NCI-H1092 (cell line): ENCODE results near the gene SLC36A1.
A peak's percentile ranks its signal among the peaks of the same experiment; 100 is the strongest.

Source experiments
- DNase-seq: peaks from one replicate; lab custom pipeline; 2025; lab: John Stamatoyannopoulos, UW

SLC36A1 gene

DNA sequence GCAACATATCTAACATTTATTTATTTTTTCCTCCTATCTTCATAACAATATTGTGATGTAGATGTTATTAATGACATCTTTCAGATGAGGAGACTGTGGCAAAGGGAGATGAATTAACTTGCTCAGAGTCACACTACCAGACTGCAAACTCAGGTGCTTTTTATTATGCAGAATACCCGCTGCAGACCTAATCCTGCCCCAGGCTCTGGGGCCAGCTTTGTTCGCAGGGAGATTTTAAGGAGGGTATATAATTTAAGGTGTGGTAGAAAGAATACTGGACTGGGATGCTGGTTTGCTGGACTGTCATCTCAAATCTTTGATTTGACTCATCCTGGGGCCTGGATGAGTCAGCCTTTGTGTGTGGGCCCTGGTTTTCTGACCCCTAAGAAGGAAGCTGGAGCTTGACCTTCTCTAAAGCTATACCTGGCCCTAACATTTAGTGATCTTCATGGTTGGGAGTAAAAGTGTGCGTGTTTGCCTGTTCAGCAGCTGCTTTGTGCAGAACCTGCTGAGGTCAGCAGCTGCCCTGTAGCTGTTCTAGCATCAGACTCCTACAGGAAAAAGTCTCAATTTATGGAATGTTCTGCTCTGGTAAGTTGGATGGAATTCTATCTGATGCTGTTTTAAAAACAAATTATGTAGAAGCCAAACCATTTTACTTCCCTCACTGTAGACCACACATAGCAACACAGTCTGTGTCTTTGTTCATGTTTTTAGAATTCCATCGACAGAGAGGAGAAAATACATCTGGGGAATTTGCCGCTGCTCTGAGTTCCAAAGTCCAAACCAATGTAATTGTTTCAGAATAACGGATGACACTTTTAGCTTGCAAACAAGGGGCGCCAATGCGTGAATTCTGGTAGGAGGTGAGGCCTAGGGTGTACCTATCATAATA is 4.5 kb downstream of the SLC36A1 start:
- no peak for DNase-seq

DNA sequence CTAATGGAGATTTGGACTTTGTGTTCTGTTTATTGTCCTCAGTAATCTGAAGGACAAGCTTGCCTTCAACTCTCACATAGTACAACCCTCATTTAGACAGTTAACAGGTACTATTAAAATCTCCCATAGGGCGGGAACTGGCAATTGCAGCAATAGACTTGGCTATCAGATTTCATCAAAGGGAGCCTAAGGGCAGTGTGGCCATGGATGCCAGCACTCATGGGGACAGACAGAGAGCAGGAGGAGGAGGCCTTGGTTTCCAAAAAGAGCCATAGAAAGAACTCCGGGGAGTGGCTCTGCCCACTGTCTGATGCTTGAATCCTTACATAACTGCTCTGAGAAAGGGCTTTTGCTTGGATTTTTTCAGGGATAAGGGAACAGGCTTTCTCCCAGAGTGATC is 6.8 kb downstream of the SLC36A1 start:
- DNase-seq, result no peak

DNA sequence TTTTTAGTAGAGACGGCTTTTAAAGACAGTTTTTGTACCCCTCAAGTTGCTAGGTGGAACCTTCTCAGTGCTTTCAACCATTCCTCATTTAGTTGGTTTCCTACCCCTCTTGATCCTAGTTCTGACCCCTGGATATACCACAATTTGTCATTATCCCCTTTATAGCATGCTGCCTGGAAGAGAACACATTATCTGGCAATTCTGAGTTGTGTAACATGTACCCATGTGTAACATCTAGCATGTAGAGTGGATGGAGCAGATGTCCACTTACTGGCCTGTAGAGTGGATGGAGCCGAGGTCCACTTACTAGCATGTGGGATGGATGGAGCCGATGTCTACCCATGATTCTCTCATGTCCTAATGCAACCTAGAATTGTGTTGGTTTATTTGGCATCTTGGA is 7.5 kb downstream of the SLC36A1 start:
- DNase-seq, result no peak

DNA sequence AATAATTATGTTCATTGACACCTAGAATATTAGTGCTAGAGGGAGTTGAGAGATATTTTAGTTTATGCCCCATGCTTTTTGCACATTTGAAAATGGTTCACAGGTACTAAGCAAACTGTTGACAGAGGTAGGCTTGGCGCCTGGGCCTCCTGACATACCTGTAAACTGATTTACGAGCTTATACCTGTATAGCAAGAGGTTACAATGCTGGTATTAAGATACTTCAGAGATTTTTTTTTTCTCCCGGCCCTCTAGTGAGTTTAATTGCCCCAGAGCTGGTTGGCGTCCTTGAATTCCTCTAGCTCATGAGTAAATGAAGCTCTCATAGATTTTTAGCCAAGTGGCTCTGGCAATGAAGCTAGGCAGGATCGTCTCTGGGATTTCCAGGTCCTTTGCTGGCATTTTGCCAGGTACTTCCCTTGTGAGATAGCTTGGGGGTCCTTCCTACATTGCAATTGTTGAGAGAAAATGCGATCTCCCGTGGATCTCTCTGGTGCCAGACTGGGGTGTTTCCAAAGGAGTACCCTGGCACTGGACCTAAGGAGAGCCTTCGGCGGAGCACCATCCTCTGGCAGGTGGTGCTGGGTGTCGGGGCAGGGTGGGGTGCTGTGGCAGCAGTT is 9.0 kb downstream of the SLC36A1 start:
- DNase-seq, result no peak

DNA sequence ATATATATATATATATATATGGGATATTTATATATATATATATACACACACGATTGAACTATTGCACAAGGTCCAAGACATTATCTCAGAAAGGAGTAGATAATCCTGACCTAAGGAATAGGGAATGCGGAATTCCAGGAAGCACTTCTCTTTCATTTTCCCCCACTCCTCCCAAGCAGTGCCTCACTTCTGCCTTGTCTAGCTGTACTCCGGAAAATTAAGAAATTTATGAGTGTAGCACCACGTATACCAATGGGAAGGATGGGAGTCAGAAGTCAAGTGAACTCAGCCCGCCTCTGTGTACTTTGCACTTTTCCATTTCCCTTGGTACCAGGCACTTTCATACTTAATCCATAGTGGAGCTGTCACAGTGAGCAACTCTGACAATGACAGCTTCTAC is 10.9 kb downstream of the SLC36A1 start:
- DNase-seq, result no peak

DNA sequence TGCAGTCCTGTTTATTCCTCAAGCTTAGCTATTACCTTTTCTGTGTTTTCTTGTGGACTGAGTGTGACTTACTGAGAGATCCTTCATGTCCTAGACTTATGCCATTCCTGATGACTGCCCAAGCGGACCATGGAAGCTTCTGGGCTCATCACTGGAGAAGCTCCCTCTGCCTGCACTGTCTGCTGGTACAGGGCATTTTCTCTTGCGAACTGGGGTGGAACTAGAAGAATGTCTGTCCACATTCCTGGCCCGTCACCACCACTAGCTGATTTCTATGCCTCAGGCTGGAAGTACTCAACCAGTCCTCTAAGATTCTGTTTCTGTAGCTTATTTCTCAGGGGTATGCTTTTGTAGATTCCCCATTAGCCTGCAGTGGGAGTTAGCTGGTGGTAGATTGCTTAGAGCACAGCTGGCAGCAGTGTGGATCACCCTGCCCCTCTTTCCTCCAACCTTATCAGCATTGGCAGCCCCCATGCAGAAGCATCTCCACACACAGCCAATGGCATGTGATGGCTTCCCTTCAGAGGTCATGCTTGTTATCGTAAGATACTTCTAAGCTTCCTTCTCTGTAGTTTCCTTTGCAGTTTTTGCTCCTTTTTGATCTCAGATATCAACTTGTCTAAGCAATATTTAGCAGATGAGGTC is 12.4 kb downstream of the SLC36A1 start:
- DNase-seq, result no peak

DNA sequence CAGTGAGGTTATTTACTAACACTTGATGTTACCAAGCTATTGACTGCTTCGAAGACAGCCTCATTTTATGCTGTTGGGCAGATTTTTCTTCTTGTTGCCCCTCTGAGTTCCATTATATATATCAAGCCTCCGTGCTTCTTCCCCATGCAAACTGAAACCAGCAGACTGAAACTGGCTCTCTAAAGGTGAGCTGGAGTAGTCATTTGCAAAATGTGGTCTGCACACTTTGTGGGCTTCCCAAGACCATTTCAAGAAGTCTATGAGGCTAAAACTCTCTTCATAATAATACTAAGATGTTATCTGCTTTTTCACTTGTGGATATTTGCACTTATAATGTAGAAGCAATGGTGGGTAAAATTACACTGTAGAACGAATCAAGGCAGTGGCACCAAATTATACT is 13.9 kb downstream of the SLC36A1 start:
- DNase-seq, result no peak

DNA sequence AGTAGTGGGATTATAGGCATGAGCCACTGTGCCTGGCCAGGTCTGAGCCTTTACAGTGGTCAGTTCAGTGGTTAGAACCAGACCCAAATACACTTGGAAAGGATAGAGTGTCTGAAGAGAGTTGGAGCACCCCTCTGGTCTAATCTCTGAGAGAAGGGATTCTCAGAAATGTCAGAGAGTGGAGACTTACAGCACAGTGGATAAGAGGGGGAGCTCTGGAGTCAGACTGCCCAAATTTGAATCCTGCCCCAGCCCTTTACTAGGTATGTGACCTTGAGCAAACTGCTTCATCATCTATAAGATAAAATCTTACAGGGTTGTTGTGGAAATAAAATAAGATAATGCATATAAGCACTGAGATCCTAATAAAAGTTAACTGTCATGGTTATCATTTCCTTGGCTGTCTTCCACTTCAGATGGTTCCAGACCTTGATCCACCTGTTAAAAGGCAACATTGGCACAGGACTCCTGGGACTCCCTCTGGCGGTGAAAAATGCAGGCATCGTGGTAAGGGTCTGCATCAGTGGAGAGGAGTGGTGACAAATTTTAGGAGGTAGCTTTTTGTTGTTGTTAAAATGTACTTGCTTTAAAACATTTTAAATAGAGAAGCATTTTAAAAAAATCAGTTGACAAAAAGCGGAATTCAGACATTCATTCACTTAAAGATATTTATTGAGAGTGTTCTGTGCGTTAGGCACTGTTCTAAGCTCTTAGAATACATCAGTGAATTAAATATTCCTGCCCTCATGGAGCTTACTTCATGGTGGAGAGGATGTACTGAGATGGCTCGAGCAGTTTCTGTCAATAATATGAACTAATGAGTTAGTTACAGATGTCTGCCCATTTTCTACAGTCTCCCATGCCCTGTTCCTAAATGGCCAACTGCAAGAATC is 16.0 kb downstream of the SLC36A1 start:
- no peak for DNase-seq

DNA sequence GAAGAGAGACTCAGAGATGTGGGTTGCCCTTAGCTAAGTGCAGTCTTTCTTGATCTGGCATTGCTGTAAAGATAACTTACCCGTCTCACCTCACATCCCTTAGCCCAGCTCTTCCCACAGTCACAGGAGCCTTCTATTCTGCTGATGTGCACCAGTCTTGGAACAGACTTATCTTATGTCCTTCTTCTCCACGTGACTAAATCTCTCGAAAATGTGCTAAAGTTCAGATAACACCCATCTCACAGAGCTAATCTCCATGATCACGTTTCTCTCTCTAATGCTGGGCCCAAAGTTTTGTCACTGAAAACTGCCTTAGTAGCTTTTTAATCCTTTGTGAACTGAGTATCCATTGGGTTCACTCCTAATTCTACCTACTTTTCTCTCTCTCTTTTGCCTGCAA is 16.7 kb downstream of the SLC36A1 start:
- DNase-seq, result no peak

DNA sequence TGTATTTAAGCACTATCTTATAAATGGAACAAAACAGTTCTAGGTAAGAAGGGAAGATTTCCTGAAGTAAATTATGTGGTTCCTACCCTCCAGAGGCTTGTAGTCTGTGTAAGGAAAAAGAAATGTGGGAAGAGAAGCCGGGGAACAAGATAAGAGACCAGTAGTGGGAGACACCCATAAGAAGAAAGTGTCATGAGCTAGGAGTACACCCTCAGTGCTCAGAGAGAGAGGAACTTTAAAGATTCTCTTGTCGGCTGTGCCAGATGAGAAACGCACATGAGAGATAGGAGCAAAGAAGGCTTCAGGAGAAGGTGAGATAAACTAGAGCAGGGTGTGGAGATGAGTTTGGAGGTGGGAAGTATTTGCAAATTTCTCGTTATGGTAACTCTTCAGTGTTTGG is 18.1 kb downstream of the SLC36A1 start:
- DNase-seq, result no peak

DNA sequence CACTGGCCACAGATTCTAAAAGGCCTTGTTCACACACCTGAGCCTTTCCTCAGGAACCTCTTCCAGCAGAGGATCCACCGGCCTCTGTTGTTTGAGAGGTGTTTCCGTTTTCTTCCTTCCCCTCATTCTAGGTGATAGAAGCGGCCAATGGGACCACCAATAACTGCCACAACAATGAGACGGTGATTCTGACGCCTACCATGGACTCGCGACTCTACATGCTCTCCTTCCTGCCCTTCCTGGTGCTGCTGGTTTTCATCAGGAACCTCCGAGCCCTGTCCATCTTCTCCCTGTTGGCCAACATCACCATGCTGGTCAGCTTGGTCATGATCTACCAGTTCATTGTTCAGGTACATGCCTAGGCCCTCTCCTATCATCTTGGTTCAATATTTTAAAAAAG is 20.2 kb downstream of the SLC36A1 start:
- no peak for DNase-seq

DNA sequence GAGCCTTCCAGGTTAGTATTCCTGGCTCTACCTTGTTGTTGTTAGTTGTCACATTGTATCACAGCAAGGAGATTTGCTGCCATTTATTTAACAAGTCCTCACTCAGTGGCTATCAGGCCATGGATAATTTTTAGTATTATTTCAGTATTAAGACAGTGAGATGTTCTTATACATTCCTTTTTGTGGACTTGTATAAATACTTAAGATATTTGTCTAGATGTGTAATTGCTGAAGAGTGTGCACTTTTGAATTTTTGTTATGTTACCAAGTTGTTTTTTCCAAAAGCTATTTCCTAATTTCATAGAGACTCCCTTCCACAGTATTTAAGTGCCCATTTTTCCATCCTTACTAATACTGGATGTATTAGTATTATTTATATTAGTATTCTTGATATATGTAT is 22.0 kb downstream of the SLC36A1 start:
- no peak for DNase-seq

DNA sequence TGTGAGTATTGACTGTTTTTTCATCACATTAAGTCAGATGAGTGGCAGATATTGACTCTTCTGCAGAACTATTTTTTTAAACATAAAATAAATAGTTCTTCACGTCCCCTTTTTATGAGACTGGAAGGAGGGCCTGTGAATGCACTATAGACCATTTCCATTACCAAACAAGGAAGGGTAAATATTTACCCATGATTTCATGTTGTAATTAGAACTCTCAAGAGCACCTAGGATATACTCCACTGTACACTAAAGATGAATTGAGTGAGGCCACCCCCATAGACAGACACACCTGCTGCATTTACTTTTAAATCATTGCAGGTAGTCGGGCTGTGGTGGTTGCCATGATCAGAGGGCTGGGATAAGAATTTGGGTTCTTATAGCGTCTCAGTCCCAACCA is 22.6 kb downstream of the SLC36A1 start:
- peak; percentile 70 for DNase-seq

DNA sequence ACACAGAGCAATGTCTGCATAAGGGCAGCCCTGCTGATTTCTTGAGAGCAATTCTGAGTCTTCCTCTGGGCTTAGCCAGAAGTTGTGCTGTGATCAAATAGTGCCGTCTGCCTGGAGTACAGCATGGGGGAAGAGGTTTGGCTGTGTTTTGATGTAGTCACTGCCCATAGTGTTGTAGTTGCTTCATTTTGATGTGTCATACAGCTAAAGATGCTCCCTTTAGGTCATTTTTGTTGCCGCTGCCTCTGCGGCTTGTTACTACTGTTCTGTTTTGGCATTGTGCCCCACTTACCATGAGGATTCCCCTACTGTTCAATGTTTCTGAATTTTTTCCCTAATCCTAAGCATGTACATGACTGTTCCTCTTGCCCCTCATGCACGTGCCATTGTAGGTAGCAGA is 23.0 kb downstream of the SLC36A1 start:
- no peak for DNase-seq

DNA sequence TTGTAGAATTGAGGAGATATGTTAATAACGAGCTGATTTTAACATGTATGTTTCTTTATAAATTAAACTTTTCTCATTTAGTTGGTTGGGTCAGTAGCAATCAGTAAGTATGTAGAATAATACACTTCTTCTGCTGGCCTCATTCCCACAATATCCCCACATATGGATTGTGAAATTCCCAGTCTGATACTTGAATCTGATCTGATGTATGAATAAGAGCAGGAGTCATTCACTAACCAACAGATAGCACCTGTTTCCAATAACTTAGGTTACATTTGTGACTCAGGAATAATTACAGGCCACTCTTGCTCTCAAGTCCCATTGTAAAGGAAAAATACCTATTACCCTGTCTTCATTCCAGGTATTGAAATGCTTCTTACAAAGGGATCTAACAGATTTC is 23.9 kb downstream of the SLC36A1 start:
- no peak for DNase-seq

DNA sequence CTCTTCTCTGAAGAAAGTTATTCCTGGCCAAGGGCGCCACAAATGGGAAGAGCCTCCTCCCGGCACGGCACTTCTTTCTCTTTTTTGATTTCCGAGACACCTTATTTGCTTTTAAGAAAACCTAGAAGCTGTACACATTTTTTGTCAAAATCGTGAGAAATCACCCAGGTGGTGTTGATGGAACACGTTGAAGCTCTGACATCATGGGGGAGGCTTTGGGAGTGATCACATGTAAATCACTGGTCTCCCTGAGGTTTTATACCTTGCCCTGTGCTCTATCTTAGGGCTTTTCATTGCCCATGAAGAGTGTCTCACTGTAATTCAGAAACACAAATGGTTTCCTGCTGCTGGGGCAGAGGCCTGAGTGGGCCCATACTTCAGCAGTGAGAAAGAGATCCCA is 27.4 kb downstream of the SLC36A1 start:
- no peak for DNase-seq

DNA sequence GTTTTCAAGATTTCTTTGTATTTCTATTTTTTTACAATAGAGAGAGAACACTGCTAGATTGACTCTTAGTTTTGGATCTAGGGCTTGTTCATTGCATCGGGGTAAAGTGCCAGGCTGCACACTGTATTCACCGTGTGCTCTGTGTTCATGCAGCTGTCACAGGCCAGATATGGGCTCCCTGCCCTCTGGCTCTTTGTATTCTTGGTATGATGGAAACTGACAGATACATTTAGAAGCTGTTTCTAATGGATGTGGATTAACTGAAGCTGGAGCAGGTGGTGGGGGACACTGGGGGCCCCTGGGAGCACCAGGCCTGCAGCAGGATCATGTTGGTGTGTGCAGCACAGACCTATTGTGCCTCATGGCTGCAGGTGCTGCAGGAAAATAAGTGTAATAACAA is 28.0 kb downstream of the SLC36A1 start:
- no peak for DNase-seq

DNA sequence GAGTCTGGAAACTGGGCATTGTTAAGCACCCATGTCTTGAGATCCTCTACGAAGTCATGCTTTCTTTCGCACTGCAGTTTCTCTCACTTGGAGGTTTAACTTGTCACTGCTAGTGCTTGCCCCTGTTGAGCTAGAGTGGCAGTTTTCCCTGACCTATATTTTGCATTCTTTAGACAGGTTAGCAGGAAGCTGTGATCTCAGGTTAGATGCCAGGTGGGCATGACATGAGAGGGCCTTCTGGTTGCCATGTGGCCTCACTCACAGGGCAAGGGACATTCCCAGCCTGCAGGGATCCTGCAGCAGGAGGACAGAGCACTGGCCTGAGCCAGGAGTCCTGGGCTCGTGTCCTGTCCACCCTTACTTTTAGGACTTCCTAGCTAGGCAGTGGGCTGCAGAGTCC is 28.6 kb downstream of the SLC36A1 start:
- no peak for DNase-seq

DNA sequence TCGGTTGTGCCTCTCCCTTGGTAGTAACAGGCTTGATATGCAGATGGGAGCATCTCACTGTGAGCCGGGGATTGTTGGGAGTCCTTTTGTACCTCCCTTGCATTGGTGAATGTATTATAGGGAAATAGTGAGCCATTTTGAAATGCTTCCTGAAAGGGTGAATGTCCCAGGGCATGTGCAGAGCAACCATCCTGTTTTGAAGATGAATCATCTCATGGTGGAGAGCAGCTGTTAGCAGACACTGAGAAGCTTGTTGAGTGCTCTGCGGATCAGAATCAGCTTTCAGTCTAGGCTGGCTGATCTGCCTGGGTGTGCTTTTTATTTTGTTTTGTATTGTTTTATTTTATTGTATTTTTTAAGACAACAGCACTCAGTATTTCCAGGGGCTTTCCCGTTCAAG is 29.7 kb downstream of the SLC36A1 start:
- DNase-seq, result no peak

DNA sequence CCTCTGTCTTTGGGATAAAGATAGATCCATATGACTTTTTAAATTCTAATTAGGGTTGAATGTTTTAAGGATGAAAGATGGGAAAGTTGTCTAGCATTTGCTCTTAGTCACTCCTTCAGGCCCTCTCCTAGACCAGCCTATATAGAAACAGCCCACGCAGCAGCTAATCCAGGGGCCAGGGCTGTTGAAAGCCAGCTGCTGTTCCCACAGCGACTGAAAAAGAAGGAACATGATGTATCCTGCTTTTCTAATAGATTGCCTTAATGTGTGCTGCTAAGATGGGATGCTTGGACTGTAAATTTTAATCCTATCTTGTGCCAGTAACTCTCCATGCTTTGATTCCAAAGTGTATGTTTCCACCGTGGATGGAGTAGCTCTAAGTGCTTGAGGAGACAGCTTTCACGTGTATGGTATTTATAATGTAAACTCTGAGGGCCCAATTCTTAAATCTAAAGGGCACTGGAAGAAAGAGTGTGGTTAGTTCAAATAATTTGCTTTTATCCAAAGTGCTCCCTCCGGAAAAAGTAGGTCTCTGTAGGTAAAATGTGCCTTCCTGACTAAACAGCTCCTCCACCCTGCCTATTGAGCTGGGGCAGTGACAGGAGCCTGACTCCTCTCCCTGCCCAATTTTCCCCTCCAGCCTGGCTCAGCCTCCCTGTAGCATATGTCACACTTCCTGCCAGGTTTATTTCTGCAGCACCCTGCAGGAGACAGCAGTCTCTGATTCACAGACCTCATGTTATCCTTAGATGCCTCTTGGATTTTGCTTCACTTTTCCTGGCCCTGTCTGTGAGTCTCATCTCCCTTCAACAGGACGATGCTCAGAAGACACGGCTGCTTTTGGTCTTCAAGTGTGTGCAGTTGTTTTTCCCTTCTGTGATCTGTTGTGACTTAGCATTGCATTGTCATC is 33.2 kb downstream of the SLC36A1 start:
- no peak for DNase-seq

DNA sequence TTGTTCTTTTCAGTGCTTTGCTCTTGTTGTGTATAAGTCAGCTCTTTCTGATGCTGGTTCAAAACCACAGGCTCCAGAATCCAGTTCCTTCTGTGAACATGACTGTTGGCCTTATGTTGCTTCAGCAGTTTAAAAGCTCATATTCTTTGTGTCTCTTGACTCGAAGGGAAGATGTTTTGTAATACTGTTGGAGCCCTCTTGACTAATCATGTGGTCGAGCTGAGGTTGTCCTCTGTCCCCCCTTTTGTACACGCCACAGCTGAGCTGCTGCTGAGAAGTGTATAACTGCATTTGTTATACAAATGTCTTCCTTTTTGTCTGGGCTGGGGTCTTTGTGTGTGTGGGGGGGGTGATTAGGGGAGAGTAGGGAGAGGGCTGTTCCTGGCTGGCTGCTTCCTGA is 35.8 kb downstream of the SLC36A1 start:
- DNase-seq, result no peak
